NB4 (cell line): ENCODE measurements around the gene BCL2.

Experiments
- MYC ChIP-seq: IDR thresholded peaks from 2 replicates; pipeline ENCODE4 v1.6.1; 2011; ENCODE audit warnings: low read depth, low read length
- POLR2A ChIP-seq: IDR thresholded peaks from 2 replicates; pipeline ENCODE4 v1.6.1; 2011; ENCODE audit warnings: mild to moderate bottlenecking; ENCODE audit not compliant: insufficient read length; ENCODE audit errors: extremely low read depth
- TF ChIP-seq, protein P1 (sequence below): IDR thresholded peaks from one replicate; pipeline ENCODE4 v1.5.1; 2012; ENCODE audit warnings: low read depth, low read length

DNA sequence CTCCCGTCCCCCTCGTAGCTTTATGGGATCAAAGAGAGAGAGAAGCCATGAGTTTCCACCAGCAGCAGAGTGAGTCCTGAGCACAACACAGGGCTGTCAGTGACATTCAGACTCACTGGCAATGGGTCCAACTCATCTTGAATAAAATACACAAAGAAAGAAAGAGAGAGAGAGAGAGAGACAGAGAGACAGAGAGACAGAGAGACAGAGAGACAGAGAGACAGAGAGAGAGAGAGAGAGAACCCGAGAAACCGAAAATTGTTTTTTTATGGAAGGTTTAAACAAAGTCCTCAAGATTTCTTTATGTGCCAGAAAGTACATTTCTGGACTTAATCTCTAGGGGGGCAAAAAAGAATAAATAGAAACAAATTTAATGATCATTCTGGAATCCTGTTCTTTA, 11.5 kb upstream of the BCL2 start:
- TF ChIP-seq, protein P1, sequence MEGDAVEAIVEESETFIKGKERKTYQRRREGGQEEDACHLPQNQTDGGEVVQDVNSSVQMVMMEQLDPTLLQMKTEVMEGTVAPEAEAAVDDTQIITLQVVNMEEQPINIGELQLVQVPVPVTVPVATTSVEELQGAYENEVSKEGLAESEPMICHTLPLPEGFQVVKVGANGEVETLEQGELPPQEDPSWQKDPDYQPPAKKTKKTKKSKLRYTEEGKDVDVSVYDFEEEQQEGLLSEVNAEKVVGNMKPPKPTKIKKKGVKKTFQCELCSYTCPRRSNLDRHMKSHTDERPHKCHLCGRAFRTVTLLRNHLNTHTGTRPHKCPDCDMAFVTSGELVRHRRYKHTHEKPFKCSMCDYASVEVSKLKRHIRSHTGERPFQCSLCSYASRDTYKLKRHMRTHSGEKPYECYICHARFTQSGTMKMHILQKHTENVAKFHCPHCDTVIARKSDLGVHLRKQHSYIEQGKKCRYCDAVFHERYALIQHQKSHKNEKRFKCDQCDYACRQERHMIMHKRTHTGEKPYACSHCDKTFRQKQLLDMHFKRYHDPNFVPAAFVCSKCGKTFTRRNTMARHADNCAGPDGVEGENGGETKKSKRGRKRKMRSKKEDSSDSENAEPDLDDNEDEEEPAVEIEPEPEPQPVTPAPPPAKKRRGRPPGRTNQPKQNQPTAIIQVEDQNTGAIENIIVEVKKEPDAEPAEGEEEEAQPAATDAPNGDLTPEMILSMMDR: no peak
- TF ChIP-seq POLR2A (no peak), MYC (no peak)
